Lower lobe of right lung (tissue), 2 donors: ENCODE data around the gene AFAP1L1. TPM values are rescaled to one million over a fixed set of nuclear protein-coding genes. Genes with fewer than 3 reads are reported as not detected.
A peak's percentile ranks its signal among the peaks of the same experiment; 100 is the strongest.

Source experiments
- ATAC-seq, 2 donors: fragments of 200-7000 bp; cut with Tn5 transposase; one replicate each; pipeline ENCODE4 v1.9.1; 2020 to 2022; ENCODE audit warnings: mild to moderate bottlenecking in 2 of 2, moderate library complexity in 2 of 2
- DNase-seq: peaks from one replicate; pipeline ENCODE4 v3.0.0-alpha.2; 2020
- H3K27ac ChIP-seq: fragments of 200-600 bp; one replicate; pipeline ENCODE4 v1.8.0; 2022
- H3K27me3 ChIP-seq: fragments of 200-600 bp; one replicate; pipeline ENCODE4 v1.8.0; 2022; ENCODE audit warnings: low read depth
- H3K36me3 ChIP-seq: fragments of 200-600 bp; one replicate; pipeline ENCODE4 v1.8.0; 2022; ENCODE audit warnings: mild to moderate bottlenecking
- H3K4me1 ChIP-seq: fragments of 200-600 bp; one replicate; pipeline ENCODE4 v1.8.0; 2022
- H3K4me3 ChIP-seq: fragments of 200-600 bp; one replicate; pipeline ENCODE4 v1.8.0; 2022; ENCODE audit warnings: mild to moderate bottlenecking
- H3K9me3 ChIP-seq: fragments of 200-600 bp; one replicate; pipeline ENCODE4 v1.8.0; 2022
- intact Hi-C: fragments of 100-400 bp; cut with DNase I; formaldehyde crosslinking; loops from one replicate; pipeline ENCODE4 v1.11.0; 2022
- total RNA-seq: library from RNA; stranded (reverse); fragmentation: NEBNext Ultra II Directional; extraction: Animal tissue kit (Norgen Biotek cat#: 25700); gene quantifications from one replicate; pipeline ENCODE4 v1.2.1, GENCODE V29; 2021
- TF ChIP-seq, protein P1 (sequence below): fragments of 200-600 bp; IDR thresholded peaks from one replicate; pipeline ENCODE4 v1.8.0; 2022; ENCODE audit warnings: antibody characterized with exemption, mild to moderate bottlenecking
- donor health status: DM: no; HTN: yes; CAD: no; lungs with severe emphysema.

AFAP1L1 gene
- total RNA-seq, 1 donor from 2014 or later = 26.6 TPM

DNA sequence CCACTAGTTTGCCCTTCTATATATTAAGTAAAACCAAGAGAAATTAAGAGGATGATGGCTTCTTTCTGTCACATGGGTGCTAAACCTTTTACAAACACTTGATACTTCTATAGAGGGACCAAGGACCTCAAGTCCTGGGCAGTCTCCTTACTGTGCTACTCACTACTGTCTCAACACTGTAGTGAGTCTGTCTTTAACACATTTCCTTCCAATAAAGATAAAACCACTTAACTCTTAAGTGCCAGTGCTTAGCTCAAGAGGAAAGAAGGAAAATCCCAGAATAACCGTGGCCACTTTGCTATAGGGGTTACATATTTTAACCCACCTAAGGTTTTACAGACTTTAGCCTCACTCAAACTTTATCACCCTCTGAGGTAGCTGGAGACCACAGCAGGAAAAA lies 69.3 kb downstream of the AFAP1L1 start:
- peaks cover 12% of the 10 kb centered on the region for H3K36me3 ChIP-seq
- H3K27ac ChIP-seq = no peak overlapping the region
- H3K27me3 ChIP-seq = no peaks in the 10 kb centered on the region
- ATAC-seq (no peak), DNase-seq (no peak)
- no peaks in the 10 kb centered on the region for H3K9me3 ChIP-seq
- intact Hi-C loops = no loop called here
- no peak overlapping the region for H3K4me3 ChIP-seq
- peaks cover 14% of the 10 kb centered on the region for H3K4me1 ChIP-seq
- TF ChIP-seq, protein P1, sequence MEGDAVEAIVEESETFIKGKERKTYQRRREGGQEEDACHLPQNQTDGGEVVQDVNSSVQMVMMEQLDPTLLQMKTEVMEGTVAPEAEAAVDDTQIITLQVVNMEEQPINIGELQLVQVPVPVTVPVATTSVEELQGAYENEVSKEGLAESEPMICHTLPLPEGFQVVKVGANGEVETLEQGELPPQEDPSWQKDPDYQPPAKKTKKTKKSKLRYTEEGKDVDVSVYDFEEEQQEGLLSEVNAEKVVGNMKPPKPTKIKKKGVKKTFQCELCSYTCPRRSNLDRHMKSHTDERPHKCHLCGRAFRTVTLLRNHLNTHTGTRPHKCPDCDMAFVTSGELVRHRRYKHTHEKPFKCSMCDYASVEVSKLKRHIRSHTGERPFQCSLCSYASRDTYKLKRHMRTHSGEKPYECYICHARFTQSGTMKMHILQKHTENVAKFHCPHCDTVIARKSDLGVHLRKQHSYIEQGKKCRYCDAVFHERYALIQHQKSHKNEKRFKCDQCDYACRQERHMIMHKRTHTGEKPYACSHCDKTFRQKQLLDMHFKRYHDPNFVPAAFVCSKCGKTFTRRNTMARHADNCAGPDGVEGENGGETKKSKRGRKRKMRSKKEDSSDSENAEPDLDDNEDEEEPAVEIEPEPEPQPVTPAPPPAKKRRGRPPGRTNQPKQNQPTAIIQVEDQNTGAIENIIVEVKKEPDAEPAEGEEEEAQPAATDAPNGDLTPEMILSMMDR = no peak

DNA sequence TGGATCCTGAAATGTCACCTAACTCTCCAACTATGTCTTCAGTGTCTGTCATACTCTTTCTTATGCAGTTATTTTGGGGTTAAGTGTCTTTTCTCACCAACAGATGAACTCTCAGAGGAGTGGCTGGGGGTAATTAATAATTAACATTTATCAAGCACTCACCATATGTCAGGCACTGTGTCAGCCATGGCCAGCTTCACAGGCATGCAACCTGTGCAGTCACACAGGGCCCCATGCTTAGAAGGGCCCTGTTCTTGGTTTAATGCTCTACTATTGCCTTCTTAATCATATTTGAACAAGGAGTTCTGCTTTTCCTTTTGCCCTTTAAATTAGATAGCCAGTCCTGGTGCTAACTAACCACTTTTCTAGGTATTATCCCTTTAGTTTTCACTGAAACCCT lies 70.2 kb downstream of the AFAP1L1 start:
- intact Hi-C loops = no loop called here
- Histone ChIP-seq H3K9me3 (no peaks in the 10 kb centered on the region), H3K4me3 (no peak overlapping the region), H3K4me1 (peaks cover 19% of the 10 kb centered on the region), H3K27me3 (no peaks in the 10 kb centered on the region), H3K27ac (no peak overlapping the region), H3K36me3 (peaks cover 11% of the 10 kb centered on the region)
- DNase-seq = no peak
- no peak for ATAC-seq
- TF ChIP-seq, protein P1 = no peak

DNA sequence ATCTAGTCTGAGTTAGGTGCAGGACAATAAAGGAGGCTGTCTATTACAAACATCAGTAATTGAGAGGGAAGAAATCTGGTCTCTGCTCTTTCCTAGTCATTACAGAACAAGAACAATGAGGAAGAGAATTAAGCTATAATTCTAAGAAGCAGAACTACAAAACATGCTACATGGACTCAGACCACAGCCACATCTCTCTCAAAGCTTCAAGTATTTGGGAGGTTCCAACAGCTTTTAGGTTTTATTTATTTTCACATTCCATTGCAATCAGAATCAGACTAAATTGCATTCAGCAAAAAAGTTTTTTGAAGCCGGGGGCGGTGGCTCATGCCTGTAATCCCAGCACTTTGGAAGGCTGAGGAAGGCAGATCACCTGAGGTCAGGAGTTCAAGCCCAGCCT lies 72.5 kb downstream of the AFAP1L1 start:
- Histone ChIP-seq H3K4me3 (no peak overlapping the region), H3K27ac (peak overlapping the region; percentile 82), H3K4me1 (peaks cover 29% of the 10 kb centered on the region), H3K36me3 (peaks cover 24% of the 10 kb centered on the region), H3K9me3 (no peaks in the 10 kb centered on the region), H3K27me3 (no peaks in the 10 kb centered on the region)
- DNase-seq (no peak), ATAC-seq (no peak)
- intact Hi-C loops = no loop called here
- TF ChIP-seq, protein P1 = no peak

GRCh38 chr5:149345147-149345891 lies 73.7 kb downstream of the AFAP1L1 start, which contains the start of gene GRPEL2:
GRPEL2 (plus strand) TSS chr5:149345499; CDS start chr5:149345540, 41 bp downstream.
- Histone ChIP-seq H3K27ac (peak within 1 kb of the TSS; percentile 82), H3K4me1 (peaks cover 29% of the 10 kb centered on the region), H3K27me3 (no peaks in the 10 kb centered on the region), H3K4me3 (peak within 1 kb of the TSS; percentile 92), H3K9me3 (no peaks in the 10 kb centered on the region), H3K36me3 (peaks cover 28% of the 10 kb centered on the region)
- ATAC-seq = peak; percentile 99
- TF ChIP-seq, protein P1 = no peak
- peak; percentile 97 for DNase-seq
- intact Hi-C loops = no loop called here

GRCh38 chr5:149345892-149346222 lies 74.2 kb downstream of the AFAP1L1 start:
- peak in 1 of 2 donors; percentile 4 for ATAC-seq
- H3K27me3 ChIP-seq = no peaks in the 10 kb centered on the region
- peaks cover 31% of the 10 kb centered on the region for H3K36me3 ChIP-seq
- TF ChIP-seq, protein P1 = no peak
- DNase-seq = no peak
- peak overlapping the region; percentile 92 for H3K4me3 ChIP-seq
- H3K4me1 ChIP-seq = peaks cover 29% of the 10 kb centered on the region
- intact Hi-C loops = no loop called here
- H3K9me3 ChIP-seq = no peaks in the 10 kb centered on the region
- H3K27ac ChIP-seq = peak overlapping the region; percentile 82
